DOHH2 (cell line): ENCODE data around the gene MAP3K4.

Experiments used
- EZH2phosphoT487 ChIP-seq: fragments of 200-600 bp; sonication (generic); IDR thresholded peaks from 2 replicates; pipeline ENCODE4 v1.6.1; 2017; ENCODE audit warnings: borderline replicate concordance, mild to moderate bottlenecking, antibody characterized with exemption, low read length, moderate library complexity, mixed read lengths
- TF ChIP-seq, protein P1 (sequence below): fragments of 200-600 bp; sonication (generic); IDR thresholded peaks from one replicate; pipeline ENCODE4 v1.5.1; 2014; ENCODE audit warnings: antibody characterized with exemption, mild to moderate bottlenecking, low read depth, low read length; ENCODE audit not compliant: poor library complexity, severe bottlenecking

DNA sequence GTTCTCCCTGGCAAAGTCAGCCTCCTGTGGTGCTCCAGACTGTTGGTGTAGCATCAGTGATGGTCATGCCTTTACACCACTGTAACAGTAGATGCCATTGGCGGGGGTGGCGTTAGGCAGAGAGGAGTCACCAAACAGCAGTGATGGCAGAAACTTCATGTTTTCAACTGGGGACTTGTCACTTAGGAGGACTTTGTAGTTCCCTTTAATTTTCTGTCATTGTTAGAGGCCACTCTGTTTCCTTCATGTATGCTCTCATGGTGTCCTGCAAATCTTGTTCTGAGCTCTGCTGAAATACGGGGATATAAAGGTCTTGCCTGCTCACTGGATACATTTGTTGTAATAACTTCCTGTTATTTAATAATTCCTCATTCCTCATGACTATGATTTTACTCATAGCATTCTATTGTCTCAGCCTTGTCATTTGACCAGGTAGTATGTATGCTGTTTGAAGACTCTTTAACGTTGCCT, 4.6 kb downstream of the MAP3K4 start:
- no peak for TF ChIP-seq EZH2phosphoT487
- TF ChIP-seq, protein P1, sequence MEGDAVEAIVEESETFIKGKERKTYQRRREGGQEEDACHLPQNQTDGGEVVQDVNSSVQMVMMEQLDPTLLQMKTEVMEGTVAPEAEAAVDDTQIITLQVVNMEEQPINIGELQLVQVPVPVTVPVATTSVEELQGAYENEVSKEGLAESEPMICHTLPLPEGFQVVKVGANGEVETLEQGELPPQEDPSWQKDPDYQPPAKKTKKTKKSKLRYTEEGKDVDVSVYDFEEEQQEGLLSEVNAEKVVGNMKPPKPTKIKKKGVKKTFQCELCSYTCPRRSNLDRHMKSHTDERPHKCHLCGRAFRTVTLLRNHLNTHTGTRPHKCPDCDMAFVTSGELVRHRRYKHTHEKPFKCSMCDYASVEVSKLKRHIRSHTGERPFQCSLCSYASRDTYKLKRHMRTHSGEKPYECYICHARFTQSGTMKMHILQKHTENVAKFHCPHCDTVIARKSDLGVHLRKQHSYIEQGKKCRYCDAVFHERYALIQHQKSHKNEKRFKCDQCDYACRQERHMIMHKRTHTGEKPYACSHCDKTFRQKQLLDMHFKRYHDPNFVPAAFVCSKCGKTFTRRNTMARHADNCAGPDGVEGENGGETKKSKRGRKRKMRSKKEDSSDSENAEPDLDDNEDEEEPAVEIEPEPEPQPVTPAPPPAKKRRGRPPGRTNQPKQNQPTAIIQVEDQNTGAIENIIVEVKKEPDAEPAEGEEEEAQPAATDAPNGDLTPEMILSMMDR: no peak
